Activated T-helper 9 cell treated with anti-CD3 and anti-CD28 coated beads, Interleukin-2, amount 50 U/mL, for 16 hours (primary cell): ENCODE data around the gene HOXA4.

ENCODE experiments used
- DNase-seq: peaks from one replicate; pipeline ENCODE4 v3.0.0-alpha.2; 2020; ENCODE audit warnings: low read depth

The HOXA4 gene

GRCh38 chr7:27092819-27093110 lies 37.8 kb downstream of the HOXA4 start:
- DNase-seq, result no peak

GRCh38 chr7:27091941-27092818 lies 38.4 kb downstream of the HOXA4 start:
- no peak for DNase-seq

- DNase-seq, result no peak
These were observed 39.5 kb downstream of the HOXA4 start for GRCh38 chr7:27091105-27091504.

- no peak for DNase-seq
These were observed 42.3 kb downstream of the HOXA4 start for GRCh38 chr7:27088002-27088922.

- DNase-seq, result no peak
These were observed 46.9 kb downstream of the HOXA4 start for GRCh38 chr7:27083646-27084045.

GRCh38 chr7:27082171-27082570 lies 48.4 kb downstream of the HOXA4 start:
- no peak for DNase-seq

GRCh38 chr7:27080844-27081436 lies 49.6 kb downstream of the HOXA4 start:
- no peak for DNase-seq

GRCh38 chr7:27079234-27079975 lies 51.2 kb downstream of the HOXA4 start:
- no peak for DNase-seq

- DNase-seq, result no peak
These were observed 51.8 kb downstream of the HOXA4 start for GRCh38 chr7:27078616-27079233.
